ENCODE measurements around the gene ERC2. TPM values are rescaled to one million over a fixed set of nuclear protein-coding genes. Genes with fewer than 3 reads are reported as not detected.

The ERC2 gene
- total and polyA plus RNA-seq, 2 of the 13 experiments (the other 11 are each of a cell fraction or from before 2014, with no cell fraction given): 0.16 to 0.22 TPM

GRCh38 chr3:55605443-55606236 is 862.6 kb downstream of the ERC2 start:
- Histone ChIP-seq H3K9ac (ENCODE audit: insufficient read depth, low read depth, low read length) (no peak overlapping the region), H3K79me2 (ENCODE audit: insufficient read depth, low read length) (no peaks in the 10 kb centered on the region), H2AFZ (ENCODE audit: low read length) (no peak overlapping the region), H3K36me3 (replicated peaks in 1 of 2; ENCODE audit: control insufficient read depth in 1 of 2, insufficient read depth in 2 of 2, low read length in 2 of 2) (no peaks in the 10 kb centered on the region), H4K20me1 (ENCODE audit: insufficient read depth, low read length) (no peaks in the 10 kb centered on the region), H3K4me2 (ENCODE audit: low read depth, low read length) (no peak overlapping the region), H3K27me3 (ENCODE audit: control insufficient read depth in 1 of 2, insufficient read depth in 2 of 2, low read length in 2 of 2) (0 out of 5 replicates have a peak, but pooled peaks cover 0 to 3% of the 10 kb centered on the region in 2 experiments), H3K4me3 (replicated peaks in 1 of 3; ENCODE audit: insufficient read depth in 1 of 3, low read depth in 2 of 3, low read length in 3 of 3) (no peak overlapping the region), H3K9me3 (ENCODE audit: low read length) (no peaks in the 10 kb centered on the region), H3K4me1 (ENCODE audit: insufficient read depth, low read length) (no peaks in the 10 kb centered on the region), H3K27ac (ENCODE audit: extremely low read length, insufficient read depth, low read length) (no peak overlapping the region)
- intact Hi-C loops (cut with micrococcal nuclease; ENCODE audit: unreplicated experiment): no loop called here
- POLR2A ChIA-PET: no interaction called here
- no peak for TF ChIP-seq MEIS2 (CRISPR knock-in tag; IDR thresholded peaks at IDR 0.05)
- TF ChIP-seq ZSCAN20 (CRISPR knock-in tag; IDR thresholded peaks at IDR 0.05; ENCODE audit: borderline replicate concordance): no peak
- no peak for TF ChIP-seq ZNF276 (CRISPR knock-in tag; IDR thresholded peaks at IDR 0.05; ENCODE audit: low read depth)
- TF ChIP-seq, protein P1, sequence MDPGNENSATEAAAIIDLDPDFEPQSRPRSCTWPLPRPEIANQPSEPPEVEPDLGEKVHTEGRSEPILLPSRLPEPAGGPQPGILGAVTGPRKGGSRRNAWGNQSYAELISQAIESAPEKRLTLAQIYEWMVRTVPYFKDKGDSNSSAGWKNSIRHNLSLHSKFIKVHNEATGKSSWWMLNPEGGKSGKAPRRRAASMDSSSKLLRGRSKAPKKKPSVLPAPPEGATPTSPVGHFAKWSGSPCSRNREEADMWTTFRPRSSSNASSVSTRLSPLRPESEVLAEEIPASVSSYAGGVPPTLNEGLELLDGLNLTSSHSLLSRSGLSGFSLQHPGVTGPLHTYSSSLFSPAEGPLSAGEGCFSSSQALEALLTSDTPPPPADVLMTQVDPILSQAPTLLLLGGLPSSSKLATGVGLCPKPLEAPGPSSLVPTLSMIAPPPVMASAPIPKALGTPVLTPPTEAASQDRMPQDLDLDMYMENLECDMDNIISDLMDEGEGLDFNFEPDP (CRISPR knock-in tag; conservative IDR thresholded peaks at IDR 0.05): no peak
- TF ChIP-seq TEAD2 (CRISPR knock-in tag; IDR thresholded peaks at IDR 0.05): no peak
- in situ Hi-C loops (cut with HindIII; ENCODE audit: extremely low pct_ligation_motif_present, low pct_unique_long_range_greater_than_20kb): no loop called here
- WGBS (ENCODE audit: low lambda C conversion rate): 30% methylated on average over 3 of the region's 4 CpGs
- no TSS peak for BruUV-seq (replicated peaks)
- FAIRE-seq: no peak
- no peak for ATAC-seq
- no peak for DNase-seq (ENCODE audit: low spot score)
- CTCF ChIA-PET (ENCODE audit: low intra/inter-chr PET ratio, low total read pairs): no interaction called here
